Central memory CD4-positive, alpha-beta T cell (primary cell): ENCODE results near the gene NT5DC4.

Experiments used
- DNase-seq: peaks from one replicate; pipeline ENCODE4 v3.0.0; 2022

The NT5DC4 gene

DNA sequence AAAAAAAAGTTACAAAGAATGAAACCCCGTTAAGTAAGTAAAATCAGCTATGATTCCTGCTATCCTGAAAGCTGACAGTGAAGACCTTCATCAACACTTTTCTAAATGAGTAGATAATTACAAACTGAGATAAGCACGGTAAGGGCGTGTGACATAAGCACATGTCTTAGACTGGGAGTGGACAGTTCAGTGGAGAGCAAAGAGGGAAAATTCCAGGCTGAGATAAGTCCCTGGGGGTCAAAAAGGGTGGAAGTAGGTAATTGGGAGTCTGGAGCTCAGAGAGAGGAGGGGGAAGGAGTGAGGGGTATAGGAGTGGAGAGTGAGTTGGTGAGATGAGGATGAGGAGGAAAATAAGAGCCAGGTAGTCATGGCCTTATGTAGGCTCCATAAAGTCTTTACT lies 67.8 kb downstream of the NT5DC4 start:
- no peak for DNase-seq
